GM18907 (cell line): ENCODE results near the gene PDE12.

Source experiments
- ATAC-seq: cut with Tn5 transposase; IDR thresholded peaks from one replicate; pipeline ENCODE4 v1.9.1; 2021; ENCODE audit warnings: mild to moderate bottlenecking, moderate library complexity; ENCODE audit not compliant: unreplicated experiment

PDE12 gene, protein sequence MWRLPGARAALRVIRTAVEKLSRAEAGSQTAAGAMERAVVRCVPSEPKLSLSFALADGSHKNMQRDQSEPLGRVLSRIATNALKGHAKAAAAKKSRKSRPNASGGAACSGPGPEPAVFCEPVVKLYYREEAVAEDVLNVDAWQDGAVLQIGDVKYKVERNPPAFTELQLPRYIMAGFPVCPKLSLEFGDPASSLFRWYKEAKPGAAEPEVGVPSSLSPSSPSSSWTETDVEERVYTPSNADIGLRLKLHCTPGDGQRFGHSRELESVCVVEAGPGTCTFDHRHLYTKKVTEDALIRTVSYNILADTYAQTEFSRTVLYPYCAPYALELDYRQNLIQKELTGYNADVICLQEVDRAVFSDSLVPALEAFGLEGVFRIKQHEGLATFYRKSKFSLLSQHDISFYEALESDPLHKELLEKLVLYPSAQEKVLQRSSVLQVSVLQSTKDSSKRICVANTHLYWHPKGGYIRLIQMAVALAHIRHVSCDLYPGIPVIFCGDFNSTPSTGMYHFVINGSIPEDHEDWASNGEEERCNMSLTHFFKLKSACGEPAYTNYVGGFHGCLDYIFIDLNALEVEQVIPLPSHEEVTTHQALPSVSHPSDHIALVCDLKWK

DNA sequence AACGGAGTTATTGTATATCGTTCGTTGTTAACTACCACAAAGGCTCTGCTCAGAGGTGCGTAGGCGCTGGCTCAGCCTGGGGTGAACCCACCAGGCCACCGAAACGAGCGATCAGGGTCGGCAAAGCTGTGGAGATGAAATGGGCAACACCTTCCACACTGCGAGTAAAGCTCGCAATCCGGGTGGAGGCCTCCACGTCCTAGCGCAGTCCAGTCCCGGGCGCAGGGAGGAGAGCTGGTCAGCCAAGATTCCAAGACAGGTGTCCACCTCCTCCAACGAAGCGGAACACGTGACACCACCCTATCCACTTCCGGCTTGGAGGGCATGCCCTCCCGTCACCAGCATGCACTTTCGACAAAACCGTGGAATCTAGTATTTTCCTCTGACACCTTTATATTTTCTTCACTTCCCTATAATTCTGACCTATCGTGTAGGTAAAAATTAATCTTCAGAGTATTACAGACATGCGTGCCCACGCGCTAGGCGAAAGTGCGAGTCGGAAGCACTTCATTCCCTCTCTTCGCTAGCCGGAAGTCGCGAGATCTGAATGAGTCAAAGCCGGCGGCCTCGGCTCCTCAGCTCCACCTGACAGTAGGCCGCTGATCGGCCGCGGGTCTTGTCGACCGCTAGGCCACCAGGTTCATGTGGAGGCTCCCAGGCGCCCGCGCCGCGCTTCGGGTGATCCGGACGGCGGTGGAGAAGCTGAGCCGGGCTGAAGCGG is at the start of gene PDE12:
Gene PDE12 (plus strand): TSS at position 537 of the 721 bp plus-strand sequence. CDS start 106 bp downstream, at position 643.
- peak; percentile 85 for ATAC-seq

DNA sequence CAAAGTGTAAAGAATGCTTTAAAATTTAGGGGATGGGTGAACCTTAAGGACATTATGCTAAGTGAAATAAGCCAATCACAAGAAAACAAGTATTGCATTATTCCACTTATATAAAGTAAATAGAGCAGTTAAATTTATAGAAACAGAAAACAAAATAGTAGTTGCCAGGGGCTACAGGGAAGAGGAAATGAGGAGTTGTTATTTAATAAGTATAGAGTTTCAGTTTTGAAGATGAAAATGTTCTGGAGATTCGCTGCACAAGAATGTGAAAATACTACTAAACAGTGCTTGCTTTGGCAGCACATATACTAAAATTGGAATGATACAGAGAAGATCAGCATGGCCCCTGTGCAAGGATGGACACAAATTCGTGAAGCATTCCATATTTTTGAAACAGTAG is 43.9 kb upstream of the PDE12 start:
- no peak for ATAC-seq

DNA sequence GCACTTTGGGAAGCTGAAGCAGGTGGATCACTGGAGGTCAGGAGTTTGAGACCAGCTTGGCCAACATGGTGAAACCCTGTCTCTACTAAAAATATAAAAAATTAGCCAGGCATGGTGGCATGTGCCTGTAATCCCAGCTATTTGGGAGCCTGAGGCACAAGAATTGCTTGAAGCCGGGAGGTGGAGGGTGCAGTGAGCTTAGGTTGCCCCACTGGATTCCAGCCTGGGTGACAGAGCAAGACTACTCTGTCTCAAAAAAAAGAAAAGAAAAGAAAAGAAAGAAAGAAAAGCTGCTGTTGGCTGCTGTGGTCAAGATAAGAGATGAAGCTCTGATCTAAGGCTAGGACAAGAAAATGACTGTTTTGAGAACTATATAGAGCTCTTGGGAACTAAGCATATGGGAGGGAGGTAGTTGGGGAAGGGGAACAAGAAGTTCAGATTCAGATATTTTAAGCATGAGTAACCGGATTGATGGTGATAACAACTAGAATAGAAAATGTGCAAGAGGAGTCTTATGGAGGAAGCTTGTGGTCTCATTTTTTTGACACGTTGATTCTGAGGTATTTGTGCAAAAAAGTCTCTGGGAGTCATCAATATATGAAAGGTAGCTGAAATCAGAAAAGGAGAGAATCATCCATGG is 37.7 kb upstream of the PDE12 start:
- no peak for ATAC-seq

DNA sequence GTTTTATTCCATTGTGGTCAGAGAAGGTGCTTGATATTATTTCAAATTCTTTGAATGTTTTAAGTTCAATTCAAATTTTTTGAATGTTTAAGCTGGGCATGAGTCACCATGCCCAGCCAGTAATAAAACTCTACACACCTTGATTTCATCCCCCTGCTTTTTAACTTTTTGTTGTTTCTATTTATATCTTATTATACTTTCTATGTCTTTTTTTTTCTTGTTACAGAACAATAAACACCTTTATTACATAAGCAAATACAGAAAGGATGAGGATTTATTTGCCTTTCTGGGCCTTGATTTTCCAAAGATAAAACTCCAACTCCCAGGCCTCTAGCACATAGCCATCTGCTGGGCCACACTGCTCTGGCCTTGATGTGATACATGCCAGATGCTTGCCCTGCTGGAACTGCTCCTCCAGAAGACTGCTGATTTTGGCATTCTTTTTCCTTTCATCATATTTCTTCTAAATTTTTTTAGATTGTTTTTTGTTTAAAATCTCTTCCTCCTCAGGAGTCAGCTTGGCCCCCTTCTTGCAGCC is 25.9 kb upstream of the PDE12 start:
- no peak for ATAC-seq

DNA sequence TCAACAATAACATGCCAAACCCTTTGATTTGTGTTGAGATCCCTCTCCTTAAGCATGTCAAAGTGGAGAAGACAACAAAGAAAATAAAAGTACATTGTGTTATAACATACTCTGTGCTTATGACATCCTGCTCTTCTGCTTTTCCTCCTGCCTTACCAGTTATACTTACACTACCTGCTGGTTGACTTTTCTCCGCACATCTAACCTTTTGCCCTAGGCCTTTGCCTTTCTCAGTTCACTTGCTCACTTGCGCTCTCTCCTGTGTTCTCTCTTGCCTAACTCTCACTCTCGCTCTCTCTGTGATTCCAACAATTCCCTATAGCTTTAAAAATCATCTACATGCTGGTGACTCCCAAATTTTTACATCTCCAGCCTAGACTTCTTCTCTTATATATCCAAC is 17.6 kb upstream of the PDE12 start:
- no peak for ATAC-seq

DNA sequence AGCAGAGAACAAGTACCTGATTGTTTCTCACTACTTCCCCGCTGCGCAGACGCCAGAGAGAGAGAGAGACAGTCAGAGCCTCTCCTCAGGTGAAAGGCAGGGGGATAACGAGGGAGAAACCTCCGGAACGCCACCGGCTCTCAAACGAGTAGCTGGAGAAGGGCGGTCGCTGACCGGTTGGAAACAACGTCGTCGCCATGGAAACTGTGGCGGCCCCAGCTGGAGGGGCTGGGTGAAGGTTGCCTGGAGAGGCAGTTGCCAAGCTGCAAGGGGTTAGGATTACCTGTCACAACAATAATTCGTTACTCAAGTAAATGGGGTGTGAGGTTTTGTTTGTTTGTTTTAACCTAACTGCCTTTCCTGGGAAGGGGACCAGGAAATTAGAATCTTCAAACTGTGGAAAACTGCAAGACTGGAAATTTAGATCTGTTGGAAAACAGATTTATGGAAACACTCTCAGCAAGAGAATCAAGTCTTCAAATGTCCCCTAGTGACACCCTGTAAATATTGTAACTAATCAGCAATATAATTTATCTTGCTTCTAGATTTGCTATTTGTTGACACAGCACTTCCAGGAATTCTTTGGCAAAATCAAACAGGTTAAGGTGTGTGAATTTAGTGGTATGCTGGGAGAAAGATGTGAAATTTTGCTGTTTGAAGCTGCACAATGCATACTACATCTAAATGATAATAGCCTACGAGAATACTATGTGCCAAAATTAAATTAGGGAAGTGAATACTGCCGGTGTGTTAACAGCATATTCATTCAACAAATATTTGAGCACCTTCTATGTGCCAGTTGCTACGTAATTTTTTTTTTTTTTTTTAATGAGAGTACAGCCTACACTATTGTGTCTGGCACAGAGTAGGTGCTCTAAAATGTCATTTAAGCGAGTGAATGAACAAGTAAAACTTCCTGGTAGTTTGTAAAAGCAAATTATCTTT is 11.6 kb upstream of the PDE12 start, which contains the start of gene DNAH12:
Gene DNAH12 (minus strand): TSS at position 164 of the 945 bp plus-strand sequence. CDS start 1,474 bp downstream, outside the sequence.
- no peak for ATAC-seq

DNA sequence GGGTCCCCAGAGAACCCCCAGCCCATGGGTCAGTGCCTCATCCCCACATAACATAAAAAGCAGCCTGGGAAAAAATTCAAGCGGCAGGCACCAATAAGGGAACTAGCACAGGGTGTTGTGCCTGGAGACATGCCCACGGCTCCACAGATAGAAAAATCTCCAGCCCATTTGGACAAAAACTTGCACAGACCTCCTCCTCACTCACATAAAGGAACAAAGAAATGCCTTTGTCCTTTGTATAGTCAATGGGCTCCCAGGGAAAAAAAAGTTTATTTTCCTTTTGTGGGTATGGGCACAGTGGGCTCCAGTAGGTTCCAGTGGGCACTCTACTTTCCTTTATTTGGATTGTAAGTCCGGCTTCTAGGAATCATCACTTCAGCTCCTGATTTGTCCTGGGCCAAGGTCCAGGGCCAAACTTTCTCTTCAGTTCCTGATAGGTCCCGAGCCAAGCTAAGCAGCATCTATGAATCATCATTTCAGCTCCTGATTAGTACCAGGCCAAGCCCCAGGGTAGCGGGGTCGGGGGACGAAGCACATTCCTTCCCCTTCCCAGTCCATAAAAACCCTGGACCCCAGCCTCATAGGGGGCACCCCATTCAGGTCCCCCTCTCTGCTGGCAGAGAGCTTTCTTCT is 10.3 kb upstream of the PDE12 start:
- ATAC-seq = no peak

DNA sequence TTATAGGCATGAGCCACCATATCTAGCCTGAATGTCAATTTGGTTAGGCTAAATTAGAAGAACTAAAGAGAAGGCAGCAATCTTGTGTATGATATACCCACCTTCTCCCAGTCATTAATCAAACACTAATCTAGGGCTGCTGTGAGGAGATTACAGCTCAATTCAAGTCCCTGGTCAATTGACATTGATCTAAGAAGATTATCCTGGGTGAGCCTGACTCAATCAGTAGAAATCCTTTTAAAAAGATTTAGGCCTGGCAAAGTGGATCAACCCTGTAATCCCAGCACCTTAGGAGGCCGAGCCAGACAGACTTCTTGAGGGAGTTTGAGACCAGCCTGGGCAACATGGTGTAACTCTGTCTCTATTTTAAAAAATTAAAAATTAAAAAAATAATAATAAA is 9.5 kb upstream of the PDE12 start:
- ATAC-seq = no peak

DNA sequence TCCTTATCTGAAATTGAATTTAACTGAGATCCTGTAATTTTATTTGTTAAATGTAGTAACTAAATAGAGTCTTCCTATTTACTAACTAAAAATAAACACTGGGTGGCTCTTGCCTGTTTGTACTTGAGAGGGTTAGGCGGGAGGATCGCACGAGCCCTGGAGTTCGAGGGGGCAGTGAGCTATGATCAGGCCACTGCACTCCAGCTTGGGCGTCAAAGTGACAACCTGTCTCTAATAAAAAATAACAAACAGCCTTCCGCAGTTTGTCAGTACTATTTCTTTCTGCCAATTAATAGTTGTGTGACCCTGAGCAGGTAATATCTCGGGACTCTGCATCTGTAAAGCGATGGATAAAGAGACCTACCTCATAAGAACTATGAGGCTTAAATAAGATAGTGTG is 768 bp upstream of the PDE12 start:
- ATAC-seq = no peak

DNA sequence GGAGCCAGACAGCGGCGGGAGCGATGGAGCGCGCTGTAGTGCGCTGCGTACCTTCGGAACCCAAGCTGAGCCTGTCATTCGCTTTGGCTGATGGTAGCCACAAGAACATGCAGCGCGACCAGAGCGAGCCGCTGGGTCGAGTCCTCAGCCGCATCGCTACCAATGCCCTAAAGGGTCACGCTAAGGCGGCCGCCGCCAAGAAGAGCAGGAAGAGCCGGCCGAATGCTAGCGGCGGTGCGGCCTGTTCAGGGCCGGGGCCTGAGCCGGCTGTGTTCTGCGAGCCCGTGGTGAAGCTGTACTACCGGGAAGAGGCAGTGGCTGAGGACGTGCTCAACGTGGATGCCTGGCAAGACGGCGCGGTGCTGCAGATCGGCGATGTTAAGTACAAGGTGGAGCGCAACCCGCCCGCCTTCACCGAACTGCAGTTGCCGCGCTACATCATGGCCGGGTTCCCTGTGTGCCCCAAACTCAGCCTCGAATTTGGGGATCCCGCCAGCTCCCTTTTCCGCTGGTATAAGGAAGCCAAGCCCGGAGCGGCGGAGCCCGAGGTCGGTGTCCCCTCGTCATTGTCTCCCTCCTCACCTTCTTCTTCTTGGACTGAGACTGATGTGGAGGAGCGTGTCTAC is 498 bp downstream of the PDE12 start:
- peak; percentile 46 for ATAC-seq

DNA sequence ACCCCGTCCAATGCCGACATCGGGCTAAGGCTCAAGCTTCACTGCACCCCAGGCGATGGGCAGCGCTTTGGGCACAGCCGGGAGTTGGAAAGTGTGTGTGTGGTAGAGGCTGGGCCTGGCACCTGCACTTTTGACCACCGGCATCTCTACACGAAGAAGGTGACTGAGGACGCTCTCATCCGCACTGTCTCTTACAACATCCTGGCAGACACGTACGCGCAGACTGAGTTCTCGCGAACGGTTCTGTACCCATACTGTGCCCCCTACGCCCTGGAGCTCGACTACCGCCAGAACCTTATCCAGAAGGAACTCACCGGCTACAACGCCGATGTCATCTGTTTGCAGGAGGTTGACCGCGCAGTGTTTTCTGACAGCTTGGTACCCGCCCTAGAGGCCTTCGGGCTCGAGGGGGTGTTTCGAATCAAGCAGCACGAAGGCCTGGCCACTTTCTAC is 1.0 kb downstream of the PDE12 start:
- peak; percentile 20 for ATAC-seq

DNA sequence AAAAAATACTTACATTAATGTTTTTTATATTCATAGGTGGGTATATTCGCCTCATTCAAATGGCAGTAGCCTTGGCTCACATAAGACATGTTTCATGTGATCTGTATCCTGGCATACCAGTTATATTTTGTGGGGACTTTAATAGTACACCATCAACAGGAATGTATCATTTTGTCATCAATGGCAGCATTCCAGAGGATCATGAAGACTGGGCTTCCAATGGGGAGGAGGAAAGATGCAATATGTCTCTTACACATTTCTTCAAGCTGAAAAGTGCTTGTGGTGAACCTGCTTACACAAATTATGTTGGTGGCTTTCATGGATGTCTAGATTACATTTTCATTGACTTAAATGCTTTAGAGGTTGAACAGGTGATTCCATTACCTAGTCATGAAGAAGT is 3.5 kb downstream of the PDE12 start:
- ATAC-seq = no peak

DNA sequence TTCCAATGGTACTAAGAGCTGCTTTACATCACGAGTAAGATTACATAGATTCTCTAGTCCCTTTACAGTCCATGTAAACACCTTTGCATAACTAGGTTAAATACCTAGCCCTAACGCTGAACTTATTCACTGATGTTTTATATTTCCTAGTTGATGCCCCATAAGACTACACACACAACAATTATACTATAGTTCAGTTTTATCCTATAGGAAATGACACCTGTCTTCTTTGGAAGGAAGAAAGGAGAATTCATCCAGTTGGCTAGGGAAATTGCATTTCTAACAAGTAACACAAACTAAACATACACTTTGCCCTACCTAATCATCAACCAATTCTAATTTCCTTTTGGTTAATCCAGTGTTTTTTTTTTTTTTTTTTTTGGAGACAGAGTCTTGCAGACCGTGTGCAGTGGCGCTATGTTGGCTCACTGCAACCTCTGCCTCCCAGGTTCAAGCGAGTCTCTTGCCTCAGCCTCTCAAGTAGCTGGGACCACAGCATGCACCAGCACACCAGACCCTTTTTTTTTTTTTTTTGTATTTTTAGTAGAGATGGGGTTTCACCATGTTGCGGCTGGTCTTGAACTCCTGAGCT is 13.9 kb downstream of the PDE12 start:
- ATAC-seq = no peak

DNA sequence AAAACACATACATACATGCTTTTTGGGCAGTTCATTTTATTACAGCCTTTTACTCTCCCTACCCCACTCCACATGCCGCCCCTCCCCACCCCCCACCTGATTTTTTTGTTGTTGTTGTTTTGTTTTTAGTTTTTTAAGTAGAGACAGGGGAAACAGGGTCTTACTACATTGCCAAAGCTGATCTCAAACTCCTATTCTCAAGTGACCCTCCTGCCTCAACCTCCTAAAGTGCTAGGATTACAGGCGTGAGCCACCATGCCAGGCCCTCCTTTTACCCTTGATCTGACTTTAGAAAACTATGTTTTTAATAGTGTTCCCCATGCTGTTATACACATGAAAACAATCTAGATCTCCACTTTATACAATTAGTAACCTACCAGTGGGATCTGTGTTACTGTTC is 14.8 kb downstream of the PDE12 start:
- ATAC-seq = no peak

DNA sequence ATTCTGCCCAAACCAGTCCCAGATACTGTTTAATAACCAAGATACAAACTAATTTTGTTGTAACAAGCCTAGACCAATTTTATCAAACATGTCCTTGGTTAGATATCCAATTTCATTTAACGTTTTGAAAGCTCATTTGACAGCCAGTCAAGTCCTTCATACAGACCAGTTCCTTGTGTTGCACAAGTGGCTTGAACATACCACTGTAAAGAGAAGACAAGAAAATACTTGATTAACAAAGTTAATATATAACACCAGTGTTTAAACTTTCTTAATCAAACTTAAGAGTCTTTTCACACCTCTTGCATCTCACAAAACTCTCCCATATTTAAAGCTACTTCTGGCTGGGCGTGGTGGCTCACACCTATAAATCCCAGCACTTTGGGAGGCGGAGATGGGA is 16.0 kb downstream of the PDE12 start:
- no peak for ATAC-seq

DNA sequence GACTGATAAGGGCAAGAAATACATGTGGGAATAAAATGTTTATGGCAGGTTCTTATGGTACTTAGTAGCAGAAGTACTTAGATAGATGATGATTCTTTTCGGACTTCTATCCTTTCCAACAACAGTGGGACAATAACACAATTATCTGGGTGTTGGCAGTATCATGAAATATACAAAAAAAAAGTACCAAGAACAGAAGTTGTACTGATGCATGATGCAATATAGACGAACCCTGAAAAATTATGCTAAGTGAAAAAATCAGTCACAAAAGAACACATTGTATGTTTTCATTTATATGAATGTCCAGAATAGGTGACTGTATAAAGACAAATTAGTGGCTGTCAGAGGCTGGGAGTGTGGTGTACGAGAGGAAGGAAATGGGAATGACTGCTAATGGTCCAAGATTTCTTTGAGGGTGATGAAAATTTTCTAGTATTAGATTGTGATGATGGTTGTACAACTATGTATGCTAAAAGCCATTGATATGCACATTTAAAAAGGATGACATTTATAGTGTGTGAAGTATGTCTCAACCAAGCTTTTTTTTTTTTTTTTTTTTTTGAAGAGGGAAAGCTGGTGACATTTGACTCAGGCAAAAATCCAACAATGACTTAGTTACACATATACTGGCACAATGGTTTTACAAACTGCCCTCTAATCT is 20.0 kb downstream of the PDE12 start:
- no peak for ATAC-seq

DNA sequence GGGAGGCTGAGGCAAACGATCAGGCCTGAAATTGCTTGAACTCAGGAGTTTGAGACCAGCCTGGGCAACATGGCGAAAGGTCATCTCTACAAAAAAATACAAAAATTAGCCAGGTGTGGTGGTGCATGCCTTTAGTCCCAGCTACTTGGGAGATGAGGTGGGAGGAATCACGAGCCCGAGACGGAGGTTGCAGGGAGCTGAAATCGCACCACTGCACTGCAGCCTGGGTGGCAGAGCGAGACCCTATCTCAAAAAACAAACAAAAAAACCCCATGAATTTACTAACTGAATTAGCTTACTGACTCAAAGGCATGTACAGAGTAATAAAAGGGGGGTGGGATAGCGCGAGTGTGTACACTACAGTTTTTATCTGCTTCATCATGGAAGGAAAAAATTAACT is 21.7 kb downstream of the PDE12 start:
- ATAC-seq = no peak
